ENCODE measurements around the gene FOXI2.

FOXI2 gene

DNA sequence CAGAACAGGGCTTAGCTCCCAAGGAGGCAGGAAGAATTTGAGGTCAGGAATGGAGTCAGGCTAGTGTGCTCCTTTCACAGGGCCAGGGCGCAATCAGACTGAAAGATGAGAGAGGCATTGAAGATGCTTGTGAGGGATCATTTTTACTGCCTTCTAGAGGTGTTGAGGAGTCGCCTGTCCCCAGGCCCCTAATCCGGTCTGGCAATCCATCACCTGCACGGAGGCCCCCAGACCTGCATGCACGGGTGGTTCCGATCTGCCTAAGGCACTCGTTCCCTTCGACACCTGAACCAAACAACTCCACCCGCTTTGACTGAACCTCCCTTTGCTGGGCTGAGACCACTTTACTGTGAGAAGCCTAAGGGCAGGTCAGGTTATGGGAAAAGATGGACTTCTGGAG lies 8.0 kb downstream of the FOXI2 start:
- no peak for DNase-seq

DNA sequence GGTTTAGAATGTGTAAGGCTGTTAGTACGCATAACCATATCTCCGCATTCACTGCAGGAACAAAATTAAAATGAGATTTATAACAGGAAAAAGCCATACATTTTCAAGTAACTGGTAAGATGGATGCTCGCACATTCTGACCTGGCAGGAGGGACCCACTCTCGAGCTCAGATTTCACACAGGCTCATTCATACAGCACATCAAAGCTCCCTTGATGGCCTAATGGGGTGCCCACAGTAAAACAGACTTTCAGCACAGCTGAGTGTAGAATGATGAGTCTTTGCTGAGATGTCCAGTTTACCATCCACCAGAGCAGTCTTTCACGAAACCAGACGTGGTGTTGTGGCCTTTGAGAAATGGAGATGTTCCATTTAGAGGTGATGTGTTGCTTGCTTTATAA lies 8.9 kb downstream of the FOXI2 start:
- DNase-seq: no peak

DNA sequence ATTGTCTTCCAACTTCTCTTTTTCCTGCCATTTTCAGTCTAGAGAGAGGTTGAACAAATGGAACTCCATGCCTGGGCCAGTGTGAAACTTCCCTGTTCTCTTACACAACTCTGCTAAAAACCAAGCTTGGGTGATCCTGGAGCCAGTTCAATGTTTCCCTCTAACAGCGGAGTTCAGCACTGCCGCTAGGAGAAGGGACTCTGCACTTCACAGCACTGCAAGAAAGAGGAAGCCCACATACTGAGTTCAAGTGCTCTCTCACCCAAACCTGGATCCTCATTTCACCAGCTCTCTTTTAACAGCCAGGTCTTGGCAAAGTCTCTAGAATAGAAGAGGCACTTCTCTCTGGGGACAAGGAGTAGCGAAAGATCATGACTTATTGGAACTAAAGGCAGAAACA lies 18.8 kb downstream of the FOXI2 start:
- DNase-seq: no peak

GRCh38 chr10:127756264-127756663 lies 19.3 kb downstream of the FOXI2 start:
- DNase-seq: no peak

DNA sequence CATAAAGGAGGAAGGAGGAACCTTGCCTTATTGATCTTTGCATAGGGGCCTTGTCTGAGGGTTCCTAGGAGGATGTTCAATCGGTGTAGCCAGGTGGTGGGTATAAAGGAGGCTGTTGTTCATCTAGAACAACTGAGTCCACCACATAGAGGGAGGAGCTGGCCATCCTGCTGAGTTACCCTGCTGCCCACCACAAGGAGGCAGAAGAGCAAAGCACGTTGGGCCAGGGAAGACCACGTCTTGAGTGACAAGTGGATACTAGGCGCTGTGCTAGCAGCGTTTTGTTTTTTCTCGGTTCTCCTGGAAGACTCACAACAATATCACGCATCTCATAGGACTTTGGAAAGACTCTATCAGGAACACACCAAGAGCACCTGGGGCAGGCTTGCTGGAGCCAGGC lies 20.0 kb downstream of the FOXI2 start:
- DNase-seq: no peak

GRCh38 chr10:127759276-127759675 lies 22.3 kb downstream of the FOXI2 start:
- no peak for DNase-seq

- no peak for DNase-seq
Observed at GRCh38 chr10:127762925-127763324, 25.9 kb downstream of the FOXI2 start.

GRCh38 chr10:127774766-127775559 lies 38.0 kb downstream of the FOXI2 start:
- DNase-seq: no peak

DNA sequence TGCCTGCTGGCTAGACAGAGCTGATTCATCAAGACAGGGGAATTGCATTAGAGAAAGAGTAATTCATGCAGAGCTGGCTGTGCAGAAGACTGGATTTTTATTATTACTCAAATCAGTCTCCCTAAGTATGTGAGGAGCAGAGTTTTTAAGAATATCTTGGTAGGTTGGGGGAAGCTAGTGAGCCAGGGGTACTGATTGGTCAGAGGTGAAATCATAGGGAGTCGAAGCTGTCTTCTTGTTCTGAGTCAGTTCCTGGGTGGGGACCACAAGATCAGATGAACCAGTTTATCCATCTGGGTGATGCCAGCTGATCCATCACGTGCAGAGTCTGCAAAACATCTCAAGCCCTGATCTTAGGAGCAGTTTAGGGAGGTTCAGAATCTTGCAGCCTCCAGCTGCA lies 39.8 kb downstream of the FOXI2 start:
- DNase-seq: no peak

GRCh38 chr10:127781412-127781811 lies 44.4 kb downstream of the FOXI2 start:
- DNase-seq: no peak

- no peak for DNase-seq
Observed at GRCh38 chr10:127787873-127788272, 50.9 kb downstream of the FOXI2 start.

- DNase-seq: no peak
Observed at GRCh38 chr10:127790066-127790624, 53.2 kb downstream of the FOXI2 start.
